ENCODE results near the gene GRAMD2B.

DNA sequence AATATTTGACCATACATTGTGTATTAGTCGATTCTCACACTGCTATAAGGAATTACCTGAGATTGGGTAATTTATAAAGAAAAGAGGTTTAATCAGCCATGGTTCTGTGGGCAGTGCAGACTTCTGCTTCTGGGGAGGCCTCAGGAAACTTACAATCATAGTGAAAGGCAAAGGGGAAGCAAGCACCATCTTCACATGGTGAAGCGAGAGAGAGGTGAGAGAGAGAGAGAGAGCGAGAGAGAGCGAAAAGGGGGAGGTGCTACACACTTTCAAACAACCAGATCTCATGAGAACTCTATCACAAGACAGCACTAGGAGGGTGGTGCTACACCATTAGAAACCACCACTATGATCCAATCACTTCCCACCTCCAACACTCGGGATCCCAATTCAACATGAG, 4.1 kb upstream of the GRAMD2B start:
- TF ChIP-seq ESRRA (CRISPR knock-in tag; IDR thresholded peaks at IDR 0.05; ENCODE audit: low read depth) (no peak), FOXC1 (CRISPR knock-in tag; IDR thresholded peaks at IDR 0.05; ENCODE audit: borderline replicate concordance) (no peak), PCBP2 (optimal IDR thresholded peaks at IDR 0.05; ENCODE audit: low read depth, low read length, poor library complexity, severe bottlenecking) (no peak), SALL2 (CRISPR knock-in tag; IDR thresholded peaks at IDR 0.05) (no peak), HMG20B (CRISPR knock-in tag; conservative IDR thresholded peaks at IDR 0.05) (no peak)

Data from HepG2 (cell line).